ENCODE data around the gene FAM76A. TPM values are rescaled to one million over a fixed set of nuclear protein-coding genes. Genes with fewer than 3 reads are reported as not detected.

The FAM76A gene
- total RNA-seq, 1 experiment from 2014 or later: 5.6 TPM

Small RNA genes lying within 50 kb of the gene (small RNA-seq; reads per million reads assigned to genes)
- 0 reads per million in 2 experiments for gene AL020997.2
- 0 reads per million in 2 experiments for gene RNU6-424P

Other genes with a start within 250 kb of the FAM76A start
- 17.7 and 20.0 TPM in 2 replicates for gene WASF2, start 235.8 kb upstream of the FAM76A start, total RNA-seq (2014; rRNA removed; shearing (Covaris generic))
- gene AHDC1, start 121.8 kb upstream of the FAM76A start, total RNA-seq (2014; rRNA removed; shearing (Covaris generic)): 1.5 and 1.7 TPM in 2 replicates
- gene FGR, start 90.8 kb upstream of the FAM76A start, total RNA-seq (2014; rRNA removed; shearing (Covaris generic)): not detected in 2 replicates
- gene IFI6, start 53.8 kb upstream of the FAM76A start, total RNA-seq (2014; rRNA removed; shearing (Covaris generic)): 23.1 and 28.8 TPM in 2 replicates
- 17.6 and 18.5 TPM in 2 replicates for gene STX12, start 47.3 kb downstream of the FAM76A start, total RNA-seq (2014; rRNA removed; shearing (Covaris generic))
- gene PPP1R8, start 104.8 kb downstream of the FAM76A start, total RNA-seq (2014; rRNA removed; shearing (Covaris generic)): 52.3 and 57.2 TPM in 2 replicates
- 0.50 and 1.1 TPM in 2 replicates for gene THEMIS2, start 146.6 kb downstream of the FAM76A start, total RNA-seq (2014; rRNA removed; shearing (Covaris generic))
- 39.7 and 47.1 TPM in 2 replicates for gene RPA2, start 188.6 kb downstream of the FAM76A start, total RNA-seq (2014; rRNA removed; shearing (Covaris generic))
- 0.94 and 0.98 TPM in 2 replicates for gene SMPDL3B, start 209.0 kb downstream of the FAM76A start, total RNA-seq (2014; rRNA removed; shearing (Covaris generic))
- 1.9 and 2.5 TPM in 2 replicates for gene XKR8, start 234.0 kb downstream of the FAM76A start, total RNA-seq (2014; rRNA removed; shearing (Covaris generic))

Data from NCI-H460 (cell line).